NCI-H1694 treated with DMSO at 0.1 percent for 48 hours (cell line): ENCODE results near the gene POFUT2.

Experiments
- DNase-seq: peaks from one replicate; lab custom pipeline; 2025; lab: John Stamatoyannopoulos, UW

POFUT2 gene

DNA sequence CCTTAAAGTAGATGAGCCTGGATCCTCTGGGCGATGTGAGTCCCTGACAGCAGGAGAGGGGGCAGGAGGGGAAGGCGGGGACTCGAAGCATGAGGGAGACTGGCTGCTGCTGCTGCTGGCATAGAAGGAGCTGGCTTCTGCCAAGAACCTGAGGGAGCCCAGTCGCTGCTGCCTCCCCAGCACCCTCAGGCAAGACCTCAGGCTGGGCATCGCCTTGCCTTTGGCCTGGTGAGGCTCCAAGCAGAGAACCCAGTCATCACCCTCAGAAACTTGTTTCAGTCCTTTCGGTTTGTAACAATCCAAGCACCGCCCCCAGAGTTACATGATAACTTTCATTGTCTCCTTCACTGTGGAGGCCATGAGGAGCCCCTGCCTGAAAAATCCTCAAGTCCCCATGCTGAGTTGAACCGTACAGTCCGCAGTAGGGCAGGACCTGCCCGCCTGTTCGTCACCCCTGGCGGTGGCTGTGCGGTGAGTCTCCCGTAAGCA, 38.8 kb downstream of the POFUT2 start:
- DNase-seq, result peak; percentile 53

DNA sequence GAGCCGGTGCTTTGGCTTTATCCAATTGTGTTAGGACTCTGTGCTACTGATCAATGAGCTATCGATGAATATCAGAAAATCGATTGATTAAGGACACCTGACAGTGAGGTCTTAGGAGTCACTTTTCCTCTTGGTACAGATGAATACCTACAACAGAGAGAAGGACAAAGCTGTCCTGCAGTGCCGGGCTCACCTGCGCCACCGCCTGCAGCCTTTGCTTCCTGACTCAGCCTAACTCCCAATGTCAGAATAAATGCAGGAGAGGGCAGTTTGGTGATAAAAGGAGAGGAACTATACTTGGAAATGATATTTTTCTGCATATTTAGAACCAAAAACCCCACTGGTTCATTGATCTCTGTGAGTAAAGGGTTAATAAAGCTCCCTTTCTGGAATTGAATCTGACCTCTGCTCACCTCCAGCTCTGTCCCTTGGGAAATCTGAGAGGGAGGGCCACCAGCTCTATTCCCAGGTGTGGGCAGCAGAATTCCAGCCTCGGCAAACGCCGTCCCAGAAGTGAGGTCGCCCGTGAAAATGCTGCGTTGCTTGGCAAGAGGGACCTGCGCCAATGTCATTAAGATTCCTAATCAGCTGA, 39.3 kb downstream of the POFUT2 start:
- no peak for DNase-seq

DNA sequence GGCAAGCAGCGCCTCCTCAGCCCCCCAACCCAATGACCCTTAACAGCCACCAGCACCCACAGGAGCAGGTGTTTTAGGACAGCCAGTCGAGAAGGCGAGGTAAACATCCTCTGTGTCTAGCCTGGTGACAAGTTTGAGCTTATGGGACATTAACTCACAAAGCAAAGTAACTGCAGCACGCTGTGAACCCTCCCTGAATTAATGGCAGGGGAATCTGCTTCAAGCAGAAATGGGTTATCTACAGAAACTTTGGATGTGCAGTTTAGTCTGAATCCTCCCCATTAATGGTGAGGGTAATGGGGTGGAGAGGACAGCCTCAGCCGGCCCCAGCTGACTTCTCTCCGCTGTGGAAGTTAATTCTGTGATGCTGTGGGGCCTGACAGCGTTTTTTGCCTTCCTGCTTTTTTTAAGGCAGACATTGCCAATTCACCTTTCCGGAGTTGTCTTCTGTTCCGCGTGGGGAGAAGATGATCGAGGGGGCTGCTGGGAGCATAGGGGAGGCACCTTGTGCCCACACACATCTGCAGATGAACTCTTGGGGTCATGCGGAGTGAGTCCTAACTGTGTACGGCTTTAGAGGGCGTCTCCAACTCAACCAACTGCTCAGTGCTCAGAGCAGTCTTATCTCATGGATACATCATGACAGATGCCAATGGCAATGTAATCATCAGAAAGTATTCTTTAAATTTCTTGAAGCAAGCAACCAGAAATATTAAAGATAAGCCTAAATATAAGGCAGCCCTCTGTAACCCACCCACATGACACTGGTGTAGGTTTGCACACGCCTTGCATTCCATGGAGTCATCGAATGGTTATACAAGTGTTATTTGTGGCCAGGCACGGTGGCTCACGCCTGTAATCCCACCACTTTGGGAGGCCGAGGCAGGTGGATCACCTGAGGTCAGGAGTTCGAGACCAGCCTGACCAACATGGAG, 41.0 kb downstream of the POFUT2 start:
- DNase-seq, result no peak

DNA sequence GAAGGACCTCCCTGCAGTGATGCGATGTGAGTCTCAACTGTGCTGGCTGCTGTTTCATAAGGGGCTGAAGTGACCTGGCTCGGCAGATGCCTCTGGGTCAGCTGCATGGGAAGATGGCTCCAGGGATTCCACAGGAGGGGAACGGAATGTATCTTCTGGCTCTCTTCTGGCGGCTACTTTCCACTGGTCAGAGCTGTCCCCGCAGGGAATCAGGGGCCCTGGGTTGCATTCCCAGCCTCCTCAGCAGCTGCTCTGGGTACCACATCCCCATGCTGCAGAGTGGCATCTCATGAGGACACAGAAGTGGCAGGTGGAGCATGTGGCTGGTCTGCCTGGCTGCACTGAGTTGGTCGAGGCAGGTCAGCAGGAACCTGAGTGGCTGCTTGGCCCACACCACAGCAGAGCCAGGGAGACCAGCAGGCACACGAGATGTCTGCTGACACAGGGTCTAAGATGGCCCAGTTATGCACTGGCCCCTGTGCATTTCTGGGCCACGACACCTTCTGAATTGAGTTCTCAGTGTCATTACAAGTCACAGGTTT, 42.8 kb downstream of the POFUT2 start:
- DNase-seq, result no peak

DNA sequence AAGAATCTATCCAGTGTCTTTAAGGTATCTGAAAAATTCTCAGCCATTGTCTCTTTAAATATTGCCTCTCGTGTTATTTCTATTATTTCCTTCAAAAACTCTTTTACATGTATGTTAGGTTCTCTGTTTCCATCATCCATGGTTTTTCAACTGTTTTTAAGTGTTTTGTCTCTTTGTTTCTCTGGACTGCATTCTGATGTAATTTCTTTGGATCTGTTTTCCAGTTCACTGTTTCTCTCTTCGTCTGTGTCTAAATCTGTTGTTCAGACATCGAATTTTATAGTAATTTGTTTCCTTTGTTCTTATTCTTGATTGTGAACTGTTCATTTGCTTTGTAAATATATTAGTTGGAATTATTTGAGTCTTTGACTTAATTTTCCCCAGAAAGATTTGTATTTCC, 44.1 kb downstream of the POFUT2 start:
- DNase-seq, result no peak

DNA sequence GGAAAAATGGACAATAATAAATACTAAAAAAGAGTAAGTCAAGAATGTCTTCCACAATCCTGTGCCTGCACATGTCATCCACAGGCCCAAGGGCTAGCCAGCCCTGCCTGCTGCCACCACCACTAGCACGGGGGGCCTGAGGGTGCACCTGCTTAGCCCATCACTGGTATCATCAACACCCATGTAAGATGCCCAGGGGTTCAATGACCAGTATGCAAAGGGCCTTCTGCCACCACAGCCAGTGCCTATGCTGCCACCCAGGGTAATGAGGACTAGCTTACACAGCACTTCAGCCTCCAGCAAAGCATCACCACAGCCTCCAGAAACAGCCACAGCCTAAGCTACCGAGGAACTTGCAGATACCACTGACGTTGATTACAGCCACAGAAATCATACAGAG, 46.3 kb downstream of the POFUT2 start:
- no peak for DNase-seq

DNA sequence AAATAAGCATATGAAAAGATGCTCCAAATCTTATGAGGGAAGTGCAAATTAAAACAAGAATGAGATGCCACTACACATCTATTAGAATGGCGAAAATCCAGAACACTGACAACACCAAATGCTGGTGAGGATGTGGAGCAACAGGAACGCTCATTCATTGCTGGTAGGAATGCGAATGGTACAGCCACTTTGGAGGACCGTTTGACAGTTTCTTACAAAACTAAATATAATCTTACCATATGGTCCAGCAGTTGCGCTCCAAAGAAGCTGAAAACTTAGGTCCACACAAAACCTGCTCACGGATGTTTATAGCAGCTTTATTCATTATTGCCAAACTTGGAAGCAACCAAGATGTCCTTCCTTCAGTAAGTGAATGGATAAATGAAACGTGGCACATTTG, 50.3 kb downstream of the POFUT2 start:
- DNase-seq, result no peak

DNA sequence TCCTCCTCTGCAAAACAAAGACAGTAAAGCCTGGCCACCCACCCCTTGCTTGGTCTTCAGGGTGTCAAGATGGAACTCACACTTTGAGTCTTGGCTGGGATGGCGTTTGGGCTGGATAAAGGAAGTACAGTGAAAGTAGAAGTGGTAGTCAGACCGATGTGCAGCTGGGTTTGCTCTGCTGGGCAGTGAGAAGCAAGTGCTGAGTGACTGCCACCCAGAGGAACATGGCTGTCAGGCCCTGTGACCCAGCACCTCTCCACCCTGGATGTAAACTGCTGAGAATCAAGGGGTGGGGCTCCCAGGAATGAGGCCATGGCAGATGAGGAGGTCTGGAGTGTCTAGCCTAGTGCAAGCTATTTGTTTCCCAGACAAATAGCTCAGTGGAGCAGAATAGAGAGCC, 51.2 kb downstream of the POFUT2 start:
- no peak for DNase-seq

DNA sequence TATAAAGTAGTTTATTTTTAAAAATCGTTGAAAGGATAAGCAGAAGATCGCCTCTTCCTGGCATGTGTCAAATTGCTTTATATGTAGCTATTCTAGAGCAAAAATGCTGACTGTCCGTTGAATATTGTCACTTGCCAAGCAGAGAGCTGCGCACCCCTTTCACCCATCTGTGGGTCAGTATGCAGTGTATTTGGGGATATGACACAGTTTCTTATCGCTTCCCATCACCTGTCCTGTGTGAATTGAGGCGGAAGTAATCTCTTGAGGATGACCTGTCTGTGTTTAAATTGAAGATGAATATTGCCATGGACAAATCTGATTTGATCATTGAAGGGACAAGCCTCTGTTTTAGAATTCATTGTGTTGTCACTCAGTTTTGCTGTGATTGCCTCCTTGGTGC, 52.2 kb downstream of the POFUT2 start:
- no peak for DNase-seq

DNA sequence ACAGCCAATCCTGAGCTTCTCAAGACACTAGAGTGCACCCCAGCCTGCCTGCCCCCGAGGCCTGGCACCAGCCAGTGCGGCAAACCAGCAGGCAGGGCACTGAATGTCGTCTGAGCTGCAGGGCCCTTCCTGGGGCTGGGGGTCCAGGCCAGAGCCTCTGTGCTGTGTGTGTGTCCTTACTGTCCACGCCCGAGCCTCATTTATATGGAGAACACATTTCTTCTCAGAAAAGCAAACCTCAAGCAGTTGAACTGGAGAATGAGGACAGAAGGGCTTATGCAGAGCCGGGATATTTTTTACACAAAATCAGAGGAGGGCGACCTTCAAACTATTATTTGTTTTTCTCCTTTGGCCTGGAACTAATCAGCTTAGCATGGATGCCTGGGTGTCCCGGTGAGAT, 52.7 kb downstream of the POFUT2 start:
- no peak for DNase-seq

DNA sequence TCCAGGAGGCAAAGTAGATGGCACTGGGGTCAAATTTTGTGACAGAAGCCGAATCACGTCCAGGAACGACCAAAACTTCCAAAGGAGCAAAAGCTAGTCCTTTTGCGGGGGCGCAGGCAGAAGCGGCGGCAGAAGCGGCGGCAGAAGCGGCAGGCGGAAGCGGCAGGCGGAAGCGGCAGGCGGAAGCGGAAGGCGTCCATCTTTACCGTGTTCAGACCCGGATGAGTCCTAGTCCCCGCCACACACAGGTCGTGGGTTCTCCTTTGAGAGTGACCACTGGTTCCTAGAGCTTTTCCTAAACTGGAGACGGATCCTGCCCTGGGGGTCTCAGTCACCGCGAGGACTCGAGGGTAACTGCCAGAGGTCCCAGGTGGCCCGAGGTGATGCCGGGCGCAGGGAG, 53.6 kb downstream of the POFUT2 start:
- DNase-seq, result no peak

DNA sequence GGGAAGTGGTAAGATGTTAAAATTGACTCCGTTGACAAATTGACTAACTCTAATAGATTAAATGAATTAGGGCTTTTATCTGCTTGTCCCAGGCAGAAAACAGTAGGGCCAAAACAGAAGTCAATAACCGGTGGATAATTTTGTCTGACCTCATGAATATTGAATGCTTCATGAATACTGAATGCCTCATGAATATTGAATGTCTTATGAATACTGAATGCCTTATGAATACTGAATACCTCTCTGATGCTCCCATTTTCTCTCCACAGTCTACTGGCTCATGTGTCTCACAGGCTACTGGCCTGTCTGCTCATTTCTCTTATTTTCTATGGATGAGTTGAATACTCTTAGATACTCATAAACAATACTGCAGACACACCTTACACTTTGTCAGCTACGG, 56.0 kb downstream of the POFUT2 start:
- no peak for DNase-seq

DNA sequence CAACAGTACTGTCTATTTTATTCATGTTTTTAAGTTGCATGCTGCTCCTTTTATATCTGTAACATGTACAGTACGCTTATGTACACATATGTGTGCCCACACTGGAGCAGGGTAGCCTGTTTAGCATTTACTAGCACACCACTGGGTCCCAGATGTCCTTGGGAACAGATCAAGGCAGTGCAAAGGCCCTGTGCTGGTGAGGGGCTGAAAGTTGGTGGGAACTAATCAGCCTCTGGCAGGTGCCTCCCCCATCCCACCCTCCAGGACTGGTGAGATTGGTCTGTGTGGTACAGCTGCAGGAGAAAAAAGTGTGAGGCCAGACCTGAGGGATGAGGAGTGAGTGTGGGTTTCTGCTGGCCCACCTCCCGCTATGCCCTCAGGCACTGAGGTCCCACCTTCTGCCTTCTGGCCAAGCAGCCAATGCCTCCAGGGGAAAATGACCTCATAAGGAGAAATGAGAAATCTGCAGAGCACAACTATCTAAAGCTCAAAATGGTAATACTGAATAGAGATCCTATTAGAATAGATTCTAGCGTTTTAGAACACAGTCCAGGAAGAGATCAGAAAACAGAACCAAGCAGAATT, 58.9 kb downstream of the POFUT2 start:
- no peak for DNase-seq

DNA sequence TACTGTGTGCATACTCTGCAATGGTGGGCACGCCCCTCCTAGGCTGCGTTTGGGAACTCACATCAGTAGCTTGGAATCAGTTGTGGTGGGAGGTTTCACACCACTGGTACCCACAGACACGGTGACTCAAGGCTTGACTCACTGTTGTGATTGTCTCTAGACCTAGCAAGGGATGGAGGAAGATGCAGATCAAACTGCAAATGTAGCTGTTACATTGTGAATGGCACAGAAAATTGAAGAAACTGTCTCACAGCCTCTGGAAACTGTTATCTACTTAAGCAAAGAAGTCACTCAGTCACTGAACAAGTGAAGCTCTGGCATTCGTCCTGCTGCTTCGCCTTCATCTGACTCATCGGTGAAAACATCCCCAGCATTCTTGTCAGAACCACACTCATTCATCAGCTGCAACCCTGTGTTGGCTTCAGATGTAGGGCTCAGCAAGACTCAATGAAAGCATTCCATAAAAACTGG, 59.5 kb downstream of the POFUT2 start:
- no peak for DNase-seq

DNA sequence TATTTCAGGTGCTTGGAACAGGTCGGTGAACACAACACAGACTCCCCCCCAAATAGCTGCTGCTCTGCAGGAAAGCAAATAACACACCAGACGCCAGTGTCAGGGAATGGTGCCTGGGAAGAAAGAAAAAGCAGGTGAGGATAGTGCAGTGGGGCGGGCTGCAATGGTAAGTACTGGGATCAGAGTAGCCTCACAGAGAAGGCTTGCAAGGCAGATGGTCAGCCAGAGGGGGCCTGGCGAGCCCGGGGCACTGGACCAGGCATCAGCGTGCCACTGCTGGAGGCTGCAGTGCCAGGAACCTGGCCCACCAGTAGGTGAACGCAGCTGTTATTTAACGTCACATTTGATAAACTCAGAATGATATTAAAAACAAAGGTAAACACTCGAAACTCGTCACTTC, 60.0 kb downstream of the POFUT2 start:
- DNase-seq, result no peak

DNA sequence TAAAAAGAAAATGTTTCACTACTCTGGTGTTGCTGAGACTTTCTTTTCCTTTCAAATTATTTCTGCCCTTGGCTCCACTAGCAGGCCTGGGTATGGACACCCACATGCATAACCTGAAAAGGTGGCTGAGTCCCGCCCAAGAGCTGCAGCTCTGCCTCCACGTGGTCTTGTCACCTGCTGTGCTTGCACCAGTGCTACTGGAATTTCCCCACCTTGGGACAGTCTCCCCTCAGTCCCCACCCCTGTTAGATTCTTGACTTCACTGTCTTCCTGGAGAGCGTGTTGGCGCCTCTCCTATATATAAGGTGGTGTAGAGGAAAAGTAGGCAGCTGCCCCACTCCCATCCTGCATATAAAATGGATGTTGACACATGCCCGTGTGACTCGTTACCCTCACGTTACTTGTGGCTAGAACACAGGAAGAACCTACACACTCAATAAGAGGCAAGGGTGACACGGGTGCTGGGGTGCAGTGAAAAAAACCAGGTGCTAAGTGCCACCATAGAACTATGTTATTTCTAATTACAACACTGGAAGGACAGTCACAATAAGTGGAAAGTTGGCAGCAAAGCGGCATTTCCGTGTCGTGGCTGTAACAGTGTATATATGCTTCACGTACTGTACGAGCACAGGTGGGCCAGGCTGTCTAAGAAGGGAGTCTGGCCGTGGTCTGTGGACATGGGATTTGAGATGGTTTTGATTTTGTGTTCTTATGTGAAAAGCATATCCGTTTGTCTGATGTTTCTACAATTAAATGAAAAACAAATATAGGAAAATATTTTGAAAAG, 61.0 kb downstream of the POFUT2 start:
- no peak for DNase-seq

DNA sequence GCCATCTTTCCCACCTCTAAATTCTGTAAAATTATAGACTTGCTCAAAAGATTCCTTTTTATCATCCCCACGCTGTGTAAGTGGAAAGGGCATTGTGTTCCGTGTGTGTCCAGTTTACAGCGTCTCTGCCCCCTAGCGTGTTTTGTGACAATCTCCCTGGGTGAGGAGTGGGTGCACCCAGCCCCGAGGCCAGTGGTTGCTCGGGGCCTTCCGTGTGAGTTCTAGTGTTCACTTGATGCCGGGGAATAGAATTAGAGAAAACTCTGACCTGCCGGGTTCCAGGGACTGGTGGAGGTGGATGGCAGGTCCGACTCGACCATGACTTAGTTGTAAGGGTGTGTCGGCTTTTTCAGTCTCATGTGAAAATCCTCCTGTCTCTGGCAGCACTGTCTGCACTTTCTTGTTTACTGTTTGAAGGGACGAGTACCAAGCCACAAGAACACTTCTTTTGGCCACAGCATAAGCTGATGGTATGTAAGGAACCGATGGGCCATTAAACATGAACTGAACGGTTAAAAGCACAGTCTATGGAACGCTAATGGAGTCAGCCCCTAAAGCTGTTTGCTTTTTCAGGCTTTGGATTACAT, 61.9 kb downstream of the POFUT2 start:
- DNase-seq, result no peak

DNA sequence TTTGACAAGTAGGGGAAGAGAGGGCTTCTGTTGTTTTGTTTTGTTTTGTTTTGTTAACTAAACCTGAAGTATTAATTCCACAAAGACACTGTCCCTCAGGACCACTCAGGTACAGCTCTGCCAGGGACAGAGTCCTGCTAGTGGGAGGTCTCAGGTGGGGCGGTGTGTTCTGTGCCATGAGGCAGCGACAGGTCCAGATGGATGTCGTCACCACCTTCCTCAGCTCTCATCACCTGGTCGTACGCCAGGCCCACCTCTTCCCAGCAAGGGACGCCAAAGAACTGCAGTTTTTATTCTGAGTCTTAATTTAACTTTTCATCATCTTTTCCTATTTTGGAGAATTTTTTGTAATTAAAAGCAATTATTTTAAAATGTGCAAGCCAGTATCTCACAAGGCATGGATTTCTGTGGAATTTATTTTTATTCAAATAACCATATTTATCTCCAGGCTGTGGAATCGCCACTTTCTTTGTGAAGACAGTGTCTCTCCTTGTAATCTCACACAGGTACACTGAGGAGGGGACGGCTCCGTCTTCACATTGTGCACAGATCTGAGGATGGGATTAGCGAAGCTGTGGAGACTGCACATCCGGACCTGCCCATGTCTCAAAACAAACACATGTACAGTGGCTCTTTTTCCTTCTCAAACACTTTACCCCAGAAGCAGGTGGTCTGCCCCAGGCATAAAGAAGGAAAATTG, 62.5 kb downstream of the POFUT2 start:
- no peak for DNase-seq

DNA sequence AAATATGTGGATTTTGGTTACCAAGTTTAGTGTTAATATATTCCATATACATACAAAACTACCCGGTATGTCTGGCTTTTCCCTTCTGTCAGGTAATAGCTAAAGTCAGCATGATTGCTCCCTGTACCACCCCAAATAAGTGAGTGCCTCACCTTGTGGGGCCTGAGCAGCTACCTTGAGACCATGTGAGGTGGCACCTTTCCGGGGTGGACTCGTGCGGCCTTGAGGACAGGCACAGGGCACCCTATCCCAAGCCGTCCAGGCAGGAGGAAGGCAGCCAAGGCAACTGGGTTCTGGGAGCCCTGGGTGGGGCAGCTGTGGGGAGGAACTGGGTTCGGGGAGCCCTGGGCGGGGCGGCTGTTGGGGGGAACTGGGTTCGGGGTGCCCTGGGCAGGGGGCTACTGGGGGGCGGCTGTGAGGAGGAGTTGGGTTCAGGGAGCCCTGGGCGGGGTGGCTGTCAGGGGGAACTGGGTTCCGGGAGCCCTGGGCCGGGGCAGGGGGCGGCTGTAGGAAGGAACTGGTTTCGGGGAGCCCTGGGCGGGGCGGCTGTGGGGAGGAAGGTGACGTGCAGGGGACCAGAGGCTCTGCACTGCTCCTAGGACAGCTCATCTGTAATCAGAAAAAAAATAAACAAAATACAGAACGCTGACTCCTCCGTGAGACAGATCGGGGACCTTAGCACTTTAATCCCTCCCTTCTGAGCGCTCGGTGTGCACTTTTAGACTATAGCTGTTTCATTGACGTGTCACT, 63.3 kb downstream of the POFUT2 start:
- DNase-seq, result no peak
